SK-N-MC (cell line): ENCODE results near the gene TARBP1.
"Not testable (repeated sequence)": the region's sequence is repeated elsewhere in the genome, so short reads cannot be mapped to it uniquely, and the experiment has no call there.

Experiments used
- EZH2 ChIP-seq: fragments of 200-600 bp; sonication (generic); IDR thresholded peaks from one replicate; pipeline ENCODE4 v1.6.1; 2017; ENCODE audit warnings: antibody characterized with exemption
- POLR2AphosphoS5 ChIP-seq: IDR thresholded peaks from 2 replicates; pipeline ENCODE4 v1.6.1; 2012; ENCODE audit warnings: mild to moderate bottlenecking, low read depth, low read length, borderline replicate concordance

GRCh38 chr1:234399515-234399914 lies 79.5 kb downstream of the TARBP1 start:
- TF ChIP-seq POLR2AphosphoS5, EZH2: not testable (repeated sequence)
